ENCODE data around the gene SLC25A47.
"Not testable (repeated sequence)": the region's sequence is repeated elsewhere in the genome, so short reads cannot be mapped to it uniquely, and the experiment has no call there.

SLC25A47 gene

DNA sequence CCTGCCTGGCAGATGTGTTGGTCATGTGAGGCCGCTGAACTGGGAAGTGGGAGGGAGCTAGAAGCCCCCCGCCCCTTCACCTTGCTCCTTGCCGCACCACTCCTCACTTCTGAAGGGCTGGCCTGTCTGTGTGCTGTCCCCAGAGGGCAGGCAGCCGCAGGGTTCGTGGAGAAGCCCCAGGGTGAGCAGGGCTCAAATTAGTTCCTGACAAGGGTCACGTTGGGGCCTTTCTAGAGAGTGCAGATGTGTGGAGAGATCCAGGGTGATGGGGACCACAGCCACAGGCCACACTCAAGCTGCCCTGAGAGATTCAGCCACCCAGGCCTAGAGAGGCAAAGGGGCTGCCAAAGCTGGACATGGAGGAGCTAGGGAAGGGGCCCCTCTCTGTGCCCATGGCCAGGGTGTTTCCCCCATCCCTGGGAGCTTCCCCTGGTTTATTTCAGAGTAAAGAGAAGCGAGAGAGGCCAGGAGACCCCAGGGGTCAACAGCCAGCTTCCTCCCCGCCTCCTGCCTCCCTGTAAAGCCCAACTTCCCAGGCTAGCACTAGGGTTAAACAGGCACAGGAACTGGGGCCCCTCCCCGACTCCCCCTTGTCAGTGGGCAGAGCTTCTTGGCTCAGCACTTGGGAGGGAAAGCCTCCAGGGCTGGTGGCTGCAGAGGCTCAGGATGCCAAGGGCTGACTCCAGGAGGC lies 33.1 kb upstream of the SLC25A47 start:
- peak; percentile 26 for DNase-seq (ENCODE audit: low spot score)

- no peak for DNase-seq (ENCODE audit: low spot score)
Observed at GRCh38 chr14:100290607-100291304, 32.4 kb upstream of the SLC25A47 start.

DNA sequence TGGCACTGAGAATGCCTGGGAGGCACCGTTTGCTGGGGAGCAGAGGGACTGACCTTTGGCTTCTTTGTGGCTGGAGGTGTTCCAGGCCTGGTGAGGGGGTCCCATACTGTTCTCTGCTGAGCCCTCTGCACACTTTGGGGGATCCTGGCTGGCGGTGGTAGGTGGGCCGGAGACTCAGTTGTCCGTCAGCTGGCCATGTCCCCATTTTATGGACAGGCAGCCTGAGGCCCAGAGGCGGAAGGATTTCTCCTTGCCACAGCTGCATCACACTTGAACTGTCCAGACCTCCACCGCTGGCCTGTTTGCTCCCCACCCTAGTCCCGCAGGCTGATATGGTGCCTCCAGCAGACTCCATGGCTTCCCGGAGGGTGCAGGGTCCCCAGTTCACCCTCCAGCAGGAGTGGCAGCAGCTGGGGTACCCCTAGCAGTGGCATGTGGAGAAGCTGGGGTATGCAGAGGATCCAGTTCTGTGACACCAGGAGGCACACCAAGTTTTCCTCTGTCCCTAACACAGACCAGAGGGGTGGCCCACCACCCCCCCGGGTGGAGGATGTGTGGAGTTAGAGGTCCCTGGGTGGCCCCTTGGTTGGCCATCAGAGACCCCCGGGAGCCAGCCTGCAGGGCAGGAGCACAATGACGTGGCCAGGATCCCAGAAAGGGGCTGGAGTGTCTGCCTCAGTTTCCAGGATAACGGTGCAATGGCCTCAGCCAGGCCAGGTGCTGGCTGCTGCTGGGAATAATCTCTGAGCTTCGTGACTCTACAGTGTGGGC lies 31.6 kb upstream of the SLC25A47 start:
- DNase-seq (ENCODE audit: low spot score): no peak

DNA sequence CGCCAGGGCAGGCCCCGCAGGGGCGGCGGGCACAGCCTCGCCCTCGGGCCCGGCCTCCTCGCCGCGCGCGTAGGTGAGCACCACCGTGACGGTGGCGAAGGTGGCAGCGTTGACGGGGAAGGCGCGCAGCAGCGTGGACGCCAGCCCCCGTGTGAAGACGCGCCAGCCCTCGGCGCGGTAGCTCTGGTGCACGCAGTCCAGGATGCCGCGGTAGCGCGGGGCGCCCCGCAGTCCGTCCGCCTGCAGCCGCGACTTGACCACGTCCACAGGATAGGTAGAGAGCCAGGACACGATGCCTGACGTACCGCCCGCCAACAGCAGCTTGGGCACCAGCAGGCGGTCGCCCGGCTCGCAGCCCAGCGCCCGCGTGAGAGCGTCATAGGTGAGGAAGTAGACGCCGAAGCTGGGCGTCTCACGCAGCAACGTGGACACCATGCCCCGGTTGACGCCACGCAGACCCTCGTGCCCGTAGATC lies 30.8 kb upstream of the SLC25A47 start:
- peak; percentile 29 for DNase-seq (ENCODE audit: low spot score)

- peak; percentile 29 for DNase-seq (ENCODE audit: low spot score)
Observed at GRCh38 chr14:100292776-100293461, 30.2 kb upstream of the SLC25A47 start.

DNA sequence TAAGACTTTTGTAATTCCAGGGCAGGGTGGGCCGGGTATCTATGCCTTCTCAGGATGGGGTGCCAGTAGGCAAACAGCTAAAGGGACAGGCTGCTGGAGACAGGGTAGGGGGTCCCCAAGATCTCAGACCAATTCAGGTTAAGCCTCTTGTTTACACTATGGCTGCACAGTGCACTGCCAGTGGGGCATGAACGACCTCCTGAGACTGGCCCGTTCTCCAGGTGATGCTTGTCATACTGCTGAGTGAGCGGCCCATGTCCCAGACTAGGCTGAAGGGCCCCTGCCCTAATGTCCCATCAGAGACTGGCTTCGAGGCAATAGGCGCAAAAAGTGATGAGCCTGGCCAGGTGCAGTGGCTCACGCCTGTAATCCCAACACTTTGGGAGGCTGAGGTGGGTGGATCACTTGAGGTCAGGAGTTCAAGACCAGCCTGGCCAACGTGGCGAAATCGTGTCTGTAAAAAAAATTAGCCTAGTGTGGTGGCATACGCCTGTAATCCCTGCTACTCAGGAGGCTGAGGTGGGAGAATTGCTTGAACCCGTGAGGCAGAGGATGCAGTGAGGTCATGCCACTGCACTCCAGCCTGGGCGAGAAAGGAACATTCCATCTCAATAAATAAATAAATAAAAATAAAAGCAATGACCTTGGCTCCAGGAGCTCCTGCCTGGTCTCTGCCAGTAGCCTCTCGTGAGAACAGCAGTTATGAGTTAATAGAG lies 29.5 kb upstream of the SLC25A47 start:
- DNase-seq (ENCODE audit: low spot score): no peak

GRCh38 chr14:100294213-100294962 lies 28.8 kb upstream of the SLC25A47 start:
- DNase-seq (ENCODE audit: low spot score): peak; percentile 34

DNA sequence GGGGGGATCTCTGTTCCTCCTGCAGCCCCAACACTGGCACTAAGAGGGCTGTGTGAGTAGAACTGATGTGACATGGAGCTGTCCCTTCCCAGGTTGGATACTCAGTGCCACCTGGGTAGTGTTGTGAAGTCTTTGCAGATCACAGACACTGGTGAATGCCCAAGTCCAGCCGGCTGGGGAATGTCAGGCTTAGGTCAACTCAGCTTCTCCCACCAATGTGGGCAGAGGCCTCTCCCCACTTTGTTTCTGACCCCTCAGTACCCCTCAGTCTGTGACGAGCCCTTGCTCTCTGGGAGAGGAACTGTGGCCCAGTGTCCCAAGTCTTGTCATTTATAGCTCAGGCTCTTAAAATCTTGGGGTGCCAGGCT lies 28.2 kb upstream of the SLC25A47 start:
- no peak for DNase-seq (ENCODE audit: low spot score)

- no peak for DNase-seq (ENCODE audit: low spot score)
Observed at GRCh38 chr14:100295376-100296105, 27.6 kb upstream of the SLC25A47 start.

DNA sequence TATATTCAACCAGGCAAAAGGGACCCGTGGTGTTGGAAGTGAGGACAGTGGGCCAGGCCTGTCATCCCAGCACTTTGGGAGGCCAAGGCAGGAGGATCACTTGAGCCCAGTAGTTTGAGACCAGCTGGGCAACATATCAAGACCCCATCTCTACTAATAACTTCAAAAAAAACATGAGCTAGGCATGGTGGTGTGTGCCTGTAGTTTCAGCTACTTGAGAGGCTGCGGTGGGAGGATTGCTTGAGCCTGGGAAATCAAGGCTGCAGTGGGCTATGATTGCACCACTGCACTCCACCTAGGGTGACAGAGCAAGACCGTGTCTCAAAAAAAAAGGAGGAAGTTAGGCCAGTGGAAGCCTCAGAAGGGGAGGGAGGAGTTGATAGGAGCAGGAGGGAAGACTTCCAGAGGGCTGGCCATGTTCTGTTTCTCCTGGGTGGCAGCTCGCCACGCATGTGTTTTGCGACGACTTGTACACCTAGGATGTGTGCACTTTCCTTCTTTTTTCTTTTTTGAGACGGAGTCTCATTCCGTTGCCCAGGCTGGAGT lies 27.0 kb upstream of the SLC25A47 start:
- DNase-seq (ENCODE audit: low spot score): no peak

DNA sequence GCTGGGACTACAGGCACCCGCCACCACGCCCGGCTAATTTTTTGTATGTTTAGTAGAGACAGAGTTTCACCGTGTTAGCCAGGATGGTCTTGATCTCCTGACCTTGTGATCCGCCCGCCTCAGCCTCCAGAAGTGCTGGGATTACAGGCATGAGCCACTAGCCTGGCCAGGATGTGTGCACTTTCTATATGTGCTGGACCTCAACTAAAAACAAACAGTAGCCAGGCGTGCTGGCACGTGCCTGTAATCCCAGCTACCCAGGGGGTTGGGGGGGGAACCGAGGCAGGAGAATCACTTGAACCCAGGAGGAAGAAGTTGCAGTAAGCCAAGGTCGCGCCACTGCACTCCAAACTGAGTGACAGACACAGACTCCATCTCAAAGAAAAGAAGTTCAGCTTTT lies 26.4 kb upstream of the SLC25A47 start:
- not testable (repeated sequence) for DNase-seq (ENCODE audit: low spot score)

DNA sequence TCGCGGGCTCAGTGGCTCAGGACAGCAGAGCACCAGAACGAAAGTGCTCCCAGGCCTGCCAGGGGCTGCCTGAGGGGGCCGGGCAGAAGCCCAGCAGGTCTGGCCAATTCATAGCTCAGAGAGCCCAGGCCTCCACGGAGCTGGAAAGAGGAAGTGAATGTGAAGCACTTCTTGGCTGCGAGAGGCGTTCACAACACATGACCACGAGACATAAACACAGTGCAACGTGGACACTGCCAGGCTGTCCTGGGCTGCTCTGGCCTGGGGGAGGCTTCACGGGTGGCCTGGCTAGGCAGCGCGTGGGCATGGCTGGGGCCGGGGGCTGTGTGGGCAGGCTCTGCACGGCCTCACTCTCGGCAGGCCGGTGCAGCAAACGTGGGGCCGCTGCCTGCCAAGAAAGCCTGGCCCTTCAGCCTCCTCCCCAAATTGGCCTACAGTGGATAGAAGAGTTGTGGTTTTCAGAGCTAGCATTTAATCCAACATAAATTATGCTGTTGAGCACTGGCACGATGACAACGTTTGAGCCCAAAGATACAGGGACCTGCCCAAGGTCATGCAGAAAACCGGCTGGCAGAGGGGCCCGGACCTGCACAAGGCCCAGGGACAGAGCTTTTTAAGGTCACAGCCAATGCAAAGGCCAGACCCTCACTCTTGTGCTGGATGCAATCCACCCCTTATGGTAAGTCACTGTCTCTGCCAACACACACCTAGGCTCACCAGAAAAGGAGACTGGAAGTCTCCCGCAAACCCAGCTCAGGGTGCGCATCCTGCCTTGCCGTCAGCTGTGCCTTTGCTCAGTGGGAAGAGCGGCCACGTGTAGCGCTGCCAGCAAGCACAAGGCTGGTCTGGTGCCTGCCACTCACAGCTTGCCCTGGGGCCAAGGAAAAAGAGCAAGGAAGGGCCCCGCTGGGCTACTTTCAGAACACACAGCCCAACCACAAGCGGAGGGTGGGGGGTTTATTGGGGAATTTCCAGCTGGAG lies 25.5 kb upstream of the SLC25A47 start:
- no peak for DNase-seq (ENCODE audit: low spot score)

- no peak for DNase-seq (ENCODE audit: low spot score)
Observed at GRCh38 chr14:100298551-100299237, 24.4 kb upstream of the SLC25A47 start.

DNA sequence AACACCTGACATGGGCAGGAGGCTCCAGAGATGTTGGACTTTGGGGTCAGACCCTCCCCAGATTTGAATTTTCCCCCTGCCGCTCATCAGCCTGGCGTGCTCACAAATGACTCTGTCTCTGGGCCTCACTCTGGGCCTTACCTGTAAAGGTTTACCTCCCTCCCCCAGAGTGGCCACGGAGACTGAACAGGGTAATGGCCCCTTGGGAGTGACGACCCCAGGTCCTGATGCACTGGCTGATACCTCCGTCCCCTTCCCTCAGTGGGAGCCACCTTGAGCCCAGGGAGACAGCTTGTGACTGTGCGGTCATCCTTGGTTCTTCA lies 23.9 kb upstream of the SLC25A47 start:
- no peak for DNase-seq (ENCODE audit: low spot score)

DNA sequence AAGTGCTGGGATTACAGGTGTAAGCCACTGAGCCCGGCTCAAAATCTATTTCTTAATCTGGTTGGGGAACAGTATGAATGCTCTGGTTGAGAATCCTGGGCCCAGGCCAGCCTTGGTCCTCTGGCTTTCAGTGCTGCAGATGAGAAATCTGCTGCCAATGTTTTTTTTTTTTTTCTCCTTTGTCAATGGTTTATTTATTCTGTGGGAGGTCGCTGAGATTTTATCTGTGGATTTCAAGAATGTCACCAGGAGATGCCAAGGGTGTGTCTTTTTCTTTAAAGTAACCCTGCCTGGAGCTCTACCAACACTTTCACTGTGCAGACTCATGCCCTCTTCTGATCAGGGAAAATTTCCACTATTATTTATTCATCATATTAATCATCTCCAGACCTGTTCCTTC lies 20.5 kb upstream of the SLC25A47 start:
- no peak for DNase-seq (ENCODE audit: low spot score)

DNA sequence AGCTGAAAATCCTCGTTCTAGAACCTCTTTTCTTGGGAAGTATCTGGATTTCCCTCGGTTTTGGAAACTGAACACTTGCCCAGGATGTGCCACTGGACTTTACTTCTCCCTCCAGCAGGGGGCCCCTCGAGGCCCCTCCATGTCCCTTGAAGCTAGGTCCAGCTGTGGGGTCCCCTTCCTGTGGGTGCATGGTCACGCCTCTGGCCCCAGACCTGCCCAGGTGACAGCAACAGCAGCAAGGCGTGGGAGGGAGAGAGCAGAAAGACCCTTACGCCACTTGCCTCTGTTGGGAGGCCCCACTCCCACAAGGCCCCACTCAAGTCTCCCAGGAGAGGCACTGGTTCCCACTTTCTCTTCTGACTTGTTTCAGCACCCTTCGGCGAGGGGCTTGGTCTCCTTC lies 20.0 kb upstream of the SLC25A47 start:
- peak; percentile 62 for DNase-seq (ENCODE audit: low spot score)

GRCh38 chr14:100303925-100304324 lies 19.2 kb upstream of the SLC25A47 start:
- DNase-seq (ENCODE audit: low spot score): no peak

GRCh38 chr14:100304825-100305323 lies 18.3 kb upstream of the SLC25A47 start:
- DNase-seq (ENCODE audit: low spot score): peak; percentile 79

Data from D341Med (cell line).